Body of pancreas (tissue), 4 donors: ENCODE data around the gene CCDC102B.

Experiments used
- CTCF ChIP-seq, 7 experiments: fragments of 450-650 bp in 4 of 7; fragments of 200-600 bp in 3 of 7; sonication (generic) in 3 of 7; IDR thresholded peaks; one replicate each; pipeline ENCODE4 v1.5.1; 2016 to 2019; ENCODE audit warnings: antibody characterized with exemption in 7 of 7
- POLR2A ChIP-seq, 3 donors: fragments of 450-650 bp; IDR thresholded peaks; one replicate each; pipeline ENCODE4 v1.6.1; 2016; ENCODE audit warnings: antibody characterized with exemption in 3 of 3, mild to moderate bottlenecking in 2 of 3

- TF ChIP-seq CTCF (IDR thresholded peaks at IDR 0.05) (no peak), POLR2A (IDR thresholded peaks at IDR 0.05) (no peak)
Measured at GRCh38 chr18:69031571-69031970, 233.7 kb downstream of the CCDC102B start.
